Measurements from ENCODE around the gene PDE4B.

- TF ChIP-seq CTCF (IDR thresholded peaks at IDR 0.05) = no peak
- no peak for TF ChIP-seq POLR2A (IDR thresholded peaks at IDR 0.05; ENCODE audit: low read depth)
These were observed 379.6 kb downstream of the PDE4B start for GRCh38 chr1:66172272-66172671.

All from esophagus muscularis mucosa (tissue), 3 donors.